22Rv1 (cell line): Measurements from ENCODE around the gene STX11.

Source experiments
- CTCF ChIP-seq: fragments of 450-650 bp; IDR thresholded peaks from 2 replicates; pipeline ENCODE4 v1.5.1; 2017; ENCODE audit warnings: mild to moderate bottlenecking
- ZFX ChIP-seq: fragments of 450-650 bp; IDR thresholded peaks from 2 replicates; pipeline ENCODE4 v1.6.1; 2017; ENCODE audit warnings: antibody characterized with exemption, borderline replicate concordance

- TF ChIP-seq CTCF (no peak), ZFX (no peak)
Measured at GRCh38 chr6:144153260-144153659, 2.9 kb downstream of the STX11 start.
